GM23248 (cell line): Measurements from ENCODE around the gene CDCA7L.

Source experiments
- EZH2 ChIP-seq: fragments of 200-600 bp; sonication (generic); IDR thresholded peaks from 2 replicates; pipeline ENCODE4 v1.6.1; 2018; ENCODE audit warnings: antibody characterized with exemption, mild to moderate bottlenecking; ENCODE audit not compliant: insufficient read depth, poor library complexity, severe bottlenecking
- EZH2phosphoT487 ChIP-seq: fragments of 200-600 bp; sonication (generic); IDR thresholded peaks from 2 replicates; pipeline ENCODE4 v1.6.1; 2018; ENCODE audit warnings: antibody characterized with exemption, moderate library complexity, mild to moderate bottlenecking, low read depth; ENCODE audit not compliant: insufficient read depth

DNA sequence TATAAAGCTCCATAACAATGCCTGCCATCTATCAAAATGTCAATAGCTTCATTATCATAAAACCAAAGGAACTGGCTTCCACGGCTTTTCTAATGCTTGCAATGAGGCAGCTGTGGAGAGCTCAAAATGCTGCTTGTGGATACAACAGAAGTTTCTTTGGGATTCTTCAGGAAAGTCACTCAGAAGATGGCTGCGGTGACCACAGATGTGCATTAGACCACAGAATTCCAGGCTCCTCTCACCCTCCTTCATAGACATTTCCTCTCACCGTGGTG lies 77.2 kb downstream of the CDCA7L start:
- TF ChIP-seq EZH2 = no peak
- TF ChIP-seq EZH2phosphoT487 = no peak
